OCI-M1 (cell line): ENCODE results near the gene RERE.
"Not testable (repeated sequence)": the region's sequence is repeated elsewhere in the genome, so short reads cannot be mapped to it uniquely, and the experiment has no call there.

ENCODE experiments used
- DNase-seq: peaks from one replicate; lab custom pipeline; 2025; lab: John Stamatoyannopoulos, UW

The RERE gene

GRCh38 chr1:8714173-8714572 lies 103.3 kb downstream of the RERE start:
- no peak for DNase-seq

- peak; percentile 68 for DNase-seq
Measured at GRCh38 chr1:8712413-8713231, 104.8 kb downstream of the RERE start.

GRCh38 chr1:8711873-8712412 lies 105.5 kb downstream of the RERE start:
- DNase-seq = no peak

GRCh38 chr1:8711151-8711550 lies 106.3 kb downstream of the RERE start:
- DNase-seq = no peak

DNA sequence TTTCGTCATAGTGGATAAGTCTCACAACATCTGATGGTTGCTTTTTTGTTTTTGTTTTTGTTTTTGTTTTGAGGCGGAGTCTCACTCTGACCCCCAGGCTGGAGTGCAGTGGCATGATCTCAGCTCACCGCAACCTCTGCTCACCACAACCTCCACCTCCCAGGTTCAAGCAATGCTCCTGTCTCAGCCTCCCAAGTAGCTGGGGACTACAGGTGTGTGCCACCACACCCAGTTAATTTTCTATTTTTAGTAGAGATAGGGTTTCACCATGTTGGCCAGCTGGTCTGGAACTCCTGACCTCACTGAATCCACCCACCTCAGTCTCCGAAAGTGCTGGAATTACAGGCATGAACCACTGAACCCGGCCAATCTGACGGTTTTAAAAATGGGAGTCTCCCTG lies 109.2 kb downstream of the RERE start:
- no peak for DNase-seq

DNA sequence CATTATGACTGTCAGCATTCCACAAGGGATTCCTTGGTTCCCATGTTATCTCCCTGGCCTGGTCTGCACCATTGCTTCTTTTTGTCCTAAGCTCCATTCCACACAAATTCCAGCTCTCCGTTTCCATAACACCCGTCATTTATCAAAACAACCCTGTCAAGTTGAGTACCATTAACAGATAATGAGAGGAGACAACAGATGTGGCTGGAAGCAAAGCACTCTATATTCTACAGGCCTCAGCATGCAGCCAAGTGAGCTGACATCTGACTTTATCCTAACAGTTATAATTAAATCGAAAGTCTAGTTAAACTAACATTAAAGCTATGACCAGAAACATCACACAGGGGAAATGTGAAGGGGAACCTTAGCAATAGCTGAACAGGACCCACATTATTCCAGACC lies 110.4 kb downstream of the RERE start:
- no peak for DNase-seq

DNA sequence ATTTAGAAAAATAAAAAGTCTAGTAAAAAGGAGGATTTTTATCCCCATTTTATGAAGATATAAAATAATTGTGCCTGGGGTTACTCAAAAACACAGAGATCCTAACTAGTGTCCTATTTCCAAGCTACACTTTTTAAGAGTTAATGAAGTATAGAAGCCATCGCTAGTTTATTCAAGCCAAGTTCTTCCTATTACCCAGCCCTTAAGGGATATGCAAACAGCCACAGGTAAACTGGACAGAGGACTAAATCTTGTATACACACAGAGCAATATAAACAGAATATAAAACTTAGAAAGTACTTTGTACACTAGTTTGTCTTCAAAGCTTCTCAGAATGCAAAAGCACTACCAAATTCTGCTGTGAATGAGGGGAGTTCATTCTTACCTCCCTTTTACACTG lies 111.1 kb downstream of the RERE start:
- no peak for DNase-seq

- no peak for DNase-seq
Measured at GRCh38 chr1:8704866-8705506, 112.5 kb downstream of the RERE start.

GRCh38 chr1:8702850-8703810 lies 114.3 kb downstream of the RERE start:
- DNase-seq = peak; percentile 95

DNA sequence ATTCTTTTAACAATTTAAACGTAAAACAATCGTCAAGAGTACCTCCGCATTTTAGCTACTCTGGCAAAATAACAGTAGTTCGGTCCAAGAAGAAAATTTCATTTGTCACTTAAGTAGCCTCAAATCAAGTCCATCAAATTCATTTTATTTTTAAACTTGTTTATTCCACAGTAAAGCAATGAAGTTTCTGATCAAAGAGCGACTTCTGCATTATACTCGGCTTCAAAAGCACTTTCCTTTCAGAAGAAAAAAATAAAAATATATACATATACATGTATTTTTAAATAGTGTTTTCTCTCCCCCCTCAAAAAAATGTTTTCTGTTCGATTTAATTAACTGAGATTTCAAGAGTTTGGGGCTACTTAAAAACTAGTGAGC lies 115.0 kb downstream of the RERE start:
- no peak for DNase-seq

DNA sequence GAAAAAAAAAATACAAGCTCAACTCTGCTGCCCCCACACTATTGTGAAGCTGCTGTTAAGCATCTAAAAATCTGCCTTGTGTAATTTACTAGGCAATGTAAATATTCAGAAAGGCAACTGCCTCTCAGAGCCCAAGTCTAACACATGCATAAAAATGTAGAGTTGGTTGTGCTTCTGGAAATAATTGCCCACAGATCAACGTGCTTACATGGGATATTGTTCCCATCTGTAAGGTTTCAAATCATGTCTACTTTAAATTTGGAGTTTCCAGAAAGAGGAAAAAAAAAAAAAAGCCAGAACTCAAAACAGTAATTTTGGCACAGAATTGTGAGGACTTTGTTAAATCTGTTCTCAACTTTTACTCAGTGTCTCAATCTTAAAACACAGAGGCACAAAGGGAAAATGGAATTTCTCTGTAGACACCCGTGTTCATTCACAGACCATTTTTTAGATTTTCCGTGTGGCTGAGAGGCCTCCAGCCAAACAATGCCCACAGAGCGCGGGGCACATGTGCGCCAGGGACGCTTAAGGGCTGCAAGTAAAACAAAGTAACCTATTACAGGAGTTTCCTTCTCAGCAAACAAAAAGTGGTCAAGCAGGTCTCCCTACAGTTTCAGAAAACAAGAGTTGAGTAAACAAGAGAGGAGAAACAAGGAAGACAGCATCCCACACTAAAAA lies 115.5 kb downstream of the RERE start:
- DNase-seq = peak; percentile 61

GRCh38 chr1:8699679-8700078 lies 117.8 kb downstream of the RERE start:
- no peak for DNase-seq

GRCh38 chr1:8698937-8699447 lies 118.4 kb downstream of the RERE start:
- DNase-seq = no peak

- DNase-seq = no peak
Measured at GRCh38 chr1:8698012-8698630, 119.3 kb downstream of the RERE start.

DNA sequence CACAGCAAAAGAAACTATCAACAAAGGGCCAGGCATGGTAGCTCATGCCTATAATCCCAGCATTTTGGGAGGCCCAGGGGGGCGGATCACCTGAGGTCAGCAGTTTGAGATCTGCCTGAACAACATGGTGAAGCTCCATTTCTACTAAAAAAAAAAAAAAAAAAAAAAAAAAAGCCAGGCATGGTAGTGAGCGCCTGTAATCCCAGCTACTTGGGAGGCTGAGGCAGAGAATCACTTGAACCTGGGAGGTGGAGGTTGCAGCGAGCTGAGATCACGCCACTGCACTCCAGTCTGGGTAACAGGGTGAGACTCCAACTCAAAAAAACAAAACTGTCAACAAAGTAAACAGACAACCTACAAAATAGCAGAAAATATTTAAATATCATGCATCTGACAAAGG lies 122.0 kb downstream of the RERE start:
- not testable (repeated sequence) for DNase-seq

- no peak for DNase-seq
Measured at GRCh38 chr1:8693107-8693506, 124.3 kb downstream of the RERE start.

- DNase-seq = no peak
Measured at GRCh38 chr1:8691662-8692061, 125.8 kb downstream of the RERE start.

DNA sequence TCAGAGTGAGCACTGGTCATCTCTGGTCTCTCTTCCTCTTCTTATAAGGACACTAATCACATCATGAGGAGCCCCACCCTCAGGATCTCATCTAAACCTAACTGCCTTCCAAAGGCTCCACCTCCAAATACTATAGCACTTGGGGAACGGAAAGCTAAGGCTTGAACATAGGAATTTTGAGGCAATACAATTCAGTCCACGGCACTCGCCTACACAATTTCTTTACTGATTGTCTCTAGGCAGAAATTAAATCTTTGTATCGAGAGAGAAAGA lies 127.3 kb downstream of the RERE start:
- DNase-seq = no peak

DNA sequence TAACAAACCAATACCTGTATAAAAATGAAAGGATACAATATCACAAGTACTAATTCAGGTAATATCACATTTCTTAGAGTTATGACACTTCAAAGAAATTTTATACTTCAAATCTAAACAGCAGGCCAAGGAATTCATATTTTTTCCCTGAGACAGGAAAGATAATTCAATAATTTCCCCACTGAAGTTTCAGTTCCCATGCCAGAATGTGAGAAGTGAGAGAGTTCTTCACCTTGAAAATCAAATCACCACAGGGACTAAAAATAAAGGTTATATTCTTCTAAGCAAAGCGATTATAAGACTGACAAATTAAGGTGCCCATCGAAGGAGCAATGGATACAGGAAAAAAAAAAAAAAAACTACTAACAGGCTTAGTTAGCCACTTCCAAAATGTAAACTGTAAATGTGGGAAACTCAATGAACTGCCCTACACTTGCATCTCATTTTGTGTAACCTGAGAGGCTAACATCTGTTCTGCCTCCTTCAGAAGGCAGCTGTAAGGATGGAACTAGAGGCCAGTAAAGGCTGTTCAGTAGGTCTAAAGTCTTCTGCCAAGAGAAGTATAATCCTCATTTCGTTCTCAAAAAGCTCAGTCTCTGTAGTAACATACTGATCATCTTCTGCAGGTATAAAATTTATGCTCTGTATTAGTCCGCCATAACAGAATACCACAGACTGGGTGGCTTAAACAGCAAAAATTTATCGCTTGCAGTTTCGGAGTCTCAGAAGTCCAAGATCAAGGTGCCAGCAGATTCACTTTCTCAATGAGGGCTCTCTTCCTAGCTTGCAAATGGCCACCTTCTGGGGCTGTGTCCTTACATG lies 127.8 kb downstream of the RERE start:
- DNase-seq = no peak

GRCh38 chr1:8687538-8687937 lies 129.9 kb downstream of the RERE start:
- DNase-seq = no peak
